ENCODE results near the gene DSG4.

DNA sequence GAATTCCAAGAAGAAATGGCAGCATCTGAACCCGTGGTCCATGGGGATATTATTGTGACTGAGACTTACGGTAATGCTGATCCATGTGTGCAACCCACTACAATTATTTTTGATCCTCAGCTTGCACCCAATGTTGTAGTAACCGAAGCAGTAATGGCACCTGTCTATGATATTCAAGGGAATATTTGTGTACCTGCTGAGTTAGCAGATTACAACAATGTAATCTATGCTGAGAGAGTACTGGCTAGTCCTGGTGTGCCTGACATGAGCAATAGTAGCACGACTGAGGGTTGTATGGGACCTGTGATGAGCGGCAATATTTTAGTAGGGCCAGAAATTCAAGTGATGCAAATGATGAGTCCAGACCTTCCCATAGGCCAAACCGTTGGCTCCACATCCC, 36.6 kb downstream of the DSG4 start:
- TF ChIP-seq, protein P1, sequence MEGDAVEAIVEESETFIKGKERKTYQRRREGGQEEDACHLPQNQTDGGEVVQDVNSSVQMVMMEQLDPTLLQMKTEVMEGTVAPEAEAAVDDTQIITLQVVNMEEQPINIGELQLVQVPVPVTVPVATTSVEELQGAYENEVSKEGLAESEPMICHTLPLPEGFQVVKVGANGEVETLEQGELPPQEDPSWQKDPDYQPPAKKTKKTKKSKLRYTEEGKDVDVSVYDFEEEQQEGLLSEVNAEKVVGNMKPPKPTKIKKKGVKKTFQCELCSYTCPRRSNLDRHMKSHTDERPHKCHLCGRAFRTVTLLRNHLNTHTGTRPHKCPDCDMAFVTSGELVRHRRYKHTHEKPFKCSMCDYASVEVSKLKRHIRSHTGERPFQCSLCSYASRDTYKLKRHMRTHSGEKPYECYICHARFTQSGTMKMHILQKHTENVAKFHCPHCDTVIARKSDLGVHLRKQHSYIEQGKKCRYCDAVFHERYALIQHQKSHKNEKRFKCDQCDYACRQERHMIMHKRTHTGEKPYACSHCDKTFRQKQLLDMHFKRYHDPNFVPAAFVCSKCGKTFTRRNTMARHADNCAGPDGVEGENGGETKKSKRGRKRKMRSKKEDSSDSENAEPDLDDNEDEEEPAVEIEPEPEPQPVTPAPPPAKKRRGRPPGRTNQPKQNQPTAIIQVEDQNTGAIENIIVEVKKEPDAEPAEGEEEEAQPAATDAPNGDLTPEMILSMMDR (IDR thresholded peaks at IDR 0.05), result no peak
- TF ChIP-seq ZFX (IDR thresholded peaks at IDR 0.05; ENCODE audit: borderline replicate concordance), result no peak
